ELR (cell line): ENCODE measurements around the gene PQBP1.
"Not testable (repeated sequence)": the region's sequence is repeated elsewhere in the genome, so short reads cannot be mapped to it uniquely, and the experiment has no call there.

Experiments
- DNase-seq: peaks from one replicate; pipeline ENCODE4 v3.0.0-alpha.2; 2015; ENCODE audit warnings: low read depth

PQBP1 gene, protein sequence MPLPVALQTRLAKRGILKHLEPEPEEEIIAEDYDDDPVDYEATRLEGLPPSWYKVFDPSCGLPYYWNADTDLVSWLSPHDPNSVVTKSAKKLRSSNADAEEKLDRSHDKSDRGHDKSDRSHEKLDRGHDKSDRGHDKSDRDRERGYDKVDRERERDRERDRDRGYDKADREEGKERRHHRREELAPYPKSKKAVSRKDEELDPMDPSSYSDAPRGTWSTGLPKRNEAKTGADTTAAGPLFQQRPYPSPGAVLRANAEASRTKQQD

DNA sequence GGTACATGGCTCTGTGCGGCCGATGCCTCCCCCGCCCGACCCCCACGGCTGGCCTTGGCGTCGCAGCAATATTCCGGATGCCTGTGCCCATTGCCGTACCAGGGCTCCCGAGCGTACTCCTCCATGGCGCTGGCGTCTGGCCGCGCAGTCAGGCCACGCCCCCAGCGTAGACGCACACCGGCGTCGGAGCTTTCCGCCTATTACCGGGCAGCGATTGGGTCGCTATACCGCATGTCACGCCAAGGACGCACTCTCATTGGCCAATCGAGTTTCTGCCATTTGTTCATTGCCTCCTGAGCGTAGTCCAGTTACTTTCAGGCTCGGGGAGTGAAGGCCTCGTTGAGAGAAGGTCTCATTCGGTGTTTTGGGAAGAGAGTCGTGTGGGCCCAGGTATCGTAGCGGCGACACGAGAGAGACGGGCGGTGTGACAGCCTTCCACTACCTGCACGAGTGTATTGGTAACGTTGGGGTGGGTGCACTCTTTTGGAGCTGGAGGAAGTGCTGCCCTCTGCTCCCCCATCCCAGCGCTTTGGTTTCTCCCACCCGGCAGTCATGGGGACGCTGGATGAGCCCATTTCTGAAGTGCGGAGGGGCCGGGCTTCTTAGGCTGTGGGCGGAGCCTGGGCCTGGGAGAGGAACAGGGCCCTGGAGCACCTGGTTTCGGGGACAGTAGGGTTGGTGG is at the start of gene PQBP1, which contains the start of gene TIMM17B:
Gene PQBP1 (plus strand): TSS at position 306 of the 682 bp plus-strand sequence. CDS start 580 bp downstream, outside the sequence.
Gene TIMM17B (minus strand): TSS at position 144 of the 682 bp plus-strand sequence. CDS start 19 bp downstream, at position 125.
- DNase-seq, result peak; percentile 95

DNA sequence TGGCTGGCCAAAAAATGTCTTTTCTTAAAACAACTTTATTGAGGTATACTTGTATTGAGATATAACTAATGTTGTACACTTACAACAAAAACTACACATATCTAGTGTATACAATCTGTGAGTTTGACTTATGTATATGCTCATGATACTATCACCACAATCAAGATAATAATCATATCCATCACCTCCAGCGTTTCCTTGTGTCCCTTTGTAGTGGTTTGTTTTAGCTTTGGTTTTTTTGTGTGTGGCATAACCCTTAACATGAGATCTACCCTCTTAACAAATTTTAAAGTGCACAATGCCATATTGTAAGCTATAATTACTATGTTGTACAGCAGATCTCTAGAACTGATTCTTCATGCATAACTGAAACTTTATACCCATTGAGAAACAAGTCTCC is 48.9 kb upstream of the PQBP1 start:
- no peak for DNase-seq

DNA sequence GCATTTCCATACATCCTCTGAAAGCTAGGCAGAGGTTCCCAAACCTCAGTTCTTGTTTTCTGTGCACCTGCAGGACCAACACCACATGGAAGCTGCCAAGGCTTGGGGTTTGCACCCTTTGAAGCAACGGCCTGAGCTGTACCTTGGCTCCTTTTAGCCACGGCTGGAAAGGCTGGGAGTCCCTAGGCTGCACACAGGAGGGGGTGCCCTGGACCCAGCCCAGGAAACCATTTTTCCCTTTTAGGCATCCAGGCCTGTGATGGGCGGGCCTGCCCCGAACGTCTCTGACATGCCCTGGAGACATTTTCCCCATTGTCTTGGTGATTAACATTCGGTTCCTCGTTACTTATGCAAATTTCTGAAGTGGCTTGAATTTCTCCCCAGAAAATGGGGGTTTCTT is 44.9 kb upstream of the PQBP1 start:
- no peak for DNase-seq

DNA sequence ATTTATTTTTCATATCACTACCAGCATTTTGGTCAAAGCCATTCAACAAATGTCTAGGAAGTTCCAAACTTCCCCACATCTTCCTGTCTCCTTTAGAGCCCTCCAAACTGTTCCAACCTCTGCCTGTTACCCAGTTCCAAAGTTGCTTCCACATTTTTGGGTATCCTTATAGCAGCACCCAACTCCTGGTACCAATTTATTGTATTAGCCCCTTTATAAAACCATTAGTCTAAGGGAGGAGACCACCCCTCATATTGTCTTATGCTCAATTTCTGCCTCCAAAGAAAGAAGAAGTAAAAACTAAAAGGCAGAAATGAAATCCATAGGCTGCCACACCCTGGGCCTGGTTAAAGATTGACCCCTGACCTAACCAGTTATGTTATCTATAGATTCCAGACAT is 44.2 kb upstream of the PQBP1 start:
- DNase-seq, result not testable (repeated sequence)

DNA sequence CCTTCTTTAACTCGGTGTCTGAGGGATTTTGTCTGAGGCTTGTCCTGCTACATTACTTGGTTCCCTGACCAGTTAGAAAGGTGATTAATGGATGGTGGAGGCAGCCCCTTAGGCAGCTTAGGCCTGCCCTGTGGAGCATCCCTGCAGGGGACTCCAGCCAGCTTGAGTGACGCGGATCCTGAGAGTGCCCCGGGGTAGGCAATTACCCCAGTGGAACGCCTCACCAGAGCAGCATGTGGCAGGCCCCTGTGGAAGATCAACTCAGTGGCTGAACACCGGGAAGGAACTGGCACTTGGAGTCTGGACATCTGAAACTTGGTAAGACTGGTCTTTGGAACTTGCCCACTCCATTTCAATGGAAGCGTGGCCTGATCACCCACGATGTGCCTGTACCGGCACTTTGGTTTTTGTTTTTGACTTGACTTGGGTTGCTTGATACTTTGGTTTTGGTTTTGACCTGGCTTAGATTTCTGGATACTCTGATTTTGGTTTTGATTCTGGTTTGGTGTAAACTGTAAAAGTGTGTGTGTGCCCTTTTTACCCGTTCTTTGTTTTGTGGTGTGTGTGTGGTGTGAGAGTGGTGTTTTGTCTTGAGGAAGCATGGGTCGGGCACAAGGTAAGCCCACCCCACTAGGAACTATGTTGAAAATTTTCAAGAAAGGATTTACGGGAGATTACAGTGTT is 43.5 kb upstream of the PQBP1 start:
- not testable (repeated sequence) for DNase-seq

DNA sequence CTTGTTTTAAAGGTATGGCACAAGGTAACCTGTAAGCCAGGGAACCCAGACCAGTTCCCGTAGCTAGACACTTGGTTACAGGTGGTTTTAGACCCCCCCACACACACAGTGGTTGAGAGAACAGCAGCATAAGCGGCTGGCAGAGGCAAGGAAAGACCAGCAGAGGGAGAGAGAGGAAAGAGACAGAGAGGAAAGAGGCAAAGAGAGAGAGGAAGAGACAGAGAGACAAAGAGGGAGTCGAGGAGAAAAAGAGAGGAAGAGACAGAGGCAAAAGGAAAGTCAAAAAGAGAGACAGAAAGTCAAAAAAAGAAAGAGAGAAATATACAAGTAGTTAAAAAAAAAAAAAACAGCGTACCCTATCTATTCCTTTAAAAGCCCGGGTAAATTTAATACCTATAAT is 42.8 kb upstream of the PQBP1 start:
- peak; percentile 39 for DNase-seq

DNA sequence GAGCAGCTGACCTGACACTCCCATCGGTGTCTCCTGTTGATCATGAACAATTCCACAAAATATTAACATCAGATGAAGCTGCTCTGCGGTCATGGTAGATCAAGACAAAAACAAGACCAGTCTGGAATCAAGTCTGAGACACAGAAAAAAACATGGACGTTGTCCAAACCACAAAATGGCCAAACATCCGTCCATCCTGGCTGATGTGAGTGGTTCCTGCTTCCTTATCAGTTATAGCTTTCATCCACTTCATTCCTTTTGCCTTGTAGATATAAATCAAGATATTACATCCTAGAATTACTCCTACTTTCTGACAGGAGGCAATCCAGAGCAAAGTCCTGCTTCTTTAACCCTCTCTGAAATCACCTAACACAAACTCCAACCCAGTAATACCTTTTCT is 33.5 kb upstream of the PQBP1 start:
- DNase-seq, result peak; percentile 35

DNA sequence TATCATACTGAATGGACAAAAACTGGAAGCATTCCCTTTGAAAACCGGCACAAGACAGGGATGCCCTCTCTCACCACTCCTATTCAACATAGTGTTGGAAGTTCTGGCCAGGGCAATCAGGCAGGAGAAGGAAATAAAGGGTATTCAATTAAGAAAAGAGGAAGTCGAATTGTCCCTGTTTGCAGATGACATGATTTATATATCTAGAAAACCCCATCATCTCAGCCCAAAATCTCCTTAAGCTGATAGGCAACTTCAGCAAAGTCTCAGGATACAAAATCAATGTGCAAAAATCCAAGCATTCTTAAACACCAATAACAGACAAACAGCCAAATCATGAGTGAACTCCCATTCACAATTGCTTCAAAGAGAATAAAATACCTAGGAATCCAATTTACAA is 25.7 kb upstream of the PQBP1 start:
- not testable (repeated sequence) for DNase-seq

DNA sequence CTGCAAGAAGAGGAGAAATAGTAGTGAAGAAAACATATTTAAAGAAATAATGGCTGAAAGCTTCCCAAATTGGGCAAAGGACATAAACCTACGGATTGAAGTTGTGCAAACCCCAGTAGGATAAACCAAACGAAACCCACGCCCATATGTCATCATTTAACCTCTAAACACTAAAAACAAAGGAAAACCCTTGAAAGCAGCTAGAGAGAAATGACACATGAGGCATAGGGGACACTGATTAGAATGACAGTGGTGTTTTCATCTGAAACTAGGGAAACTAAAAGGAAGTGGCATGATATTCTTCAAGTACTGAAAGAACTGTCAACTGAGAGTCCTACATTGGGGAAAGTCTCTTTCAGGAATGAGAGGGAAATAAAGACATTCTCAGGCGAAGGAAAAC is 20.8 kb upstream of the PQBP1 start:
- DNase-seq, result not testable (repeated sequence)

DNA sequence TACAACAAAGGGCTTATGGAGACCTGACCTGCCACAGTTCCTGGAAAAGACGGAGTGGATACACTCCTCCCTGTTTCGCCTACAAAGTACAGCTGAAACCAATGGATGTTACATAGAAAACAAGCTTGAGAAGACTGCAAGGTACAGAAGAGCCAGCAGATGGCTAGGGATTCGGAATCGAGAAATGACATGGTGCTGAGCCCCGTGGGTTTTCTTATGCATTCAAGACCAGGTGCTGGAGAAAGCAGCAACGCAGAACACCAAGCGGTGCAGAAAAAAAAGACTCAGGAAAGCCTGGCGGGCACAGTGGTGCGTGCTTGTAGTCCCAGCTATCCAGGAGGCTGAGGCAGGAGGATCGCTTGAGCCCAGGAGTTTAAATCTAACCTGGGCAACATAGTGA is 14.0 kb upstream of the PQBP1 start:
- no peak for DNase-seq

DNA sequence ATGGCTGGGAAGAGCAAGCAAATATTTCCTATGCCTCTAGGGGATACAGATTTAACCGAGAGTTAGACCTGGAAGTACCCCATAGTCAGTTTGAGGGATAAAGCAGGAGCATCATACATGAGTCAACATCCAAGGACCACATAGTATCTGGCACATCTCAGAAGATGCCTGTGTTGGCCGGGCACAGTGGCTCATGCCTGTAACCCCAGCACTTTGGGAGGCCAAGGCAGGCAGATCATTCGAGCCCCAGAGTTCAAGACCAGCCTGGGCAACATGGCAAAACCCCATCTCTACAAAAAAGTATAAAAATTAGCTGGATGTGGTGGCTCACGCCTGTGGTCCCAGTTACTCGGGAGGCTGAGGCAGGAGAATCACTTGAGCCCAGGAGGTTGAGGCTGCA is 11.1 kb upstream of the PQBP1 start:
- DNase-seq, result not testable (repeated sequence)

DNA sequence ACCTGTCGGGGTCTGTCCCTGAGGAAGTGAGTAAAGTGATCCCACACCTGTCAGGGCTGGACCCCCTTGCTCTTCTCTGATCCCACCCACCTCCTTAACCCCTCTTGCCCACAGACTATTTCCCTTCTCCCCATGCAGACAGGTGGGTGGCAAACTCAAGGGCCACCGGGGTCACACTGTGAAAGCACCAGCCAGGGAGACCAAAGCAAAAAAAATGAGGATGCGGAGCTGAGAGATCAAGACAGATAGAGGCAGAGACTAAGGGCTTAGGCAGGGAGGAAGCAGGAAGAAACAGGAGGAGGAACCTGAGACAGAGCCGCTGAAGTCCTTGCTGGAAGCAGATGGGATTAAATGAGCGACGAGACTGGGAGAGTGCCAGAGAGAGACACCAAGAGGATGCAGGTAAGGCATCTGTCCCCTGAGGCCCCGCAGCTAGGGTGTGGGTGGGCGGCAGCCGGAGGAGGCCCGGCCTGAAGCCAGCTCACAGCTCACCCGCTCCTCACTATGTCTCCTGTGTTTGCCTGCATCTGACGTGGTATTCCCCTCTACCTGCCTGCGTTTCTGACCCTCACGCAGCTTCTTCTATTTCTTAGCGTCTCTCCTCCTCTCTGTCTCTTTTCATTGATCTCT is 7.3 kb upstream of the PQBP1 start:
- peak; percentile 5 for DNase-seq

DNA sequence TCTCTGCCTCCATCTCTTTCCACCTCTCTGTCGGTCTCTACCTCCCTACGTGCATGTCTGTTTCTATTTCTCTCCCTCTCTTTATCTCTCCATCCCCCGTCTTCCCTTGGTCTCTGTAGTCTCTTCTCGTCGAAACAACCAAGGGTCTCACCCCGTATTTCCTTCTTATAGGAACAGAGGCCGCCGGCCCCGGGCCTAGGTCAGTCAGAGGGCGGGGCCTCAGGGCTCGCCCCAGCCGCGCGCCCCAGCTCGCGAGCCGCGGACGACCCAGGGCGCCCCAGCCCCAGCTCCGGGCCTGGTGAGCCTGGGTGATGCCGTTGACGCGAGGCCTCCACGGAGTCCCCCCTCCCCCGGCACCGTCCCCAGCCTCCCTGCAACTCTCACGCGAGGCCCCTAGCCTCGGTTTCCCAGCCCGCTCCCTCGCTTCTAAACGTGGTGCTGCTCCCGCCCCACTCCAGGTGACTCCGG is 6.8 kb upstream of the PQBP1 start:
- DNase-seq, result peak; percentile 13

DNA sequence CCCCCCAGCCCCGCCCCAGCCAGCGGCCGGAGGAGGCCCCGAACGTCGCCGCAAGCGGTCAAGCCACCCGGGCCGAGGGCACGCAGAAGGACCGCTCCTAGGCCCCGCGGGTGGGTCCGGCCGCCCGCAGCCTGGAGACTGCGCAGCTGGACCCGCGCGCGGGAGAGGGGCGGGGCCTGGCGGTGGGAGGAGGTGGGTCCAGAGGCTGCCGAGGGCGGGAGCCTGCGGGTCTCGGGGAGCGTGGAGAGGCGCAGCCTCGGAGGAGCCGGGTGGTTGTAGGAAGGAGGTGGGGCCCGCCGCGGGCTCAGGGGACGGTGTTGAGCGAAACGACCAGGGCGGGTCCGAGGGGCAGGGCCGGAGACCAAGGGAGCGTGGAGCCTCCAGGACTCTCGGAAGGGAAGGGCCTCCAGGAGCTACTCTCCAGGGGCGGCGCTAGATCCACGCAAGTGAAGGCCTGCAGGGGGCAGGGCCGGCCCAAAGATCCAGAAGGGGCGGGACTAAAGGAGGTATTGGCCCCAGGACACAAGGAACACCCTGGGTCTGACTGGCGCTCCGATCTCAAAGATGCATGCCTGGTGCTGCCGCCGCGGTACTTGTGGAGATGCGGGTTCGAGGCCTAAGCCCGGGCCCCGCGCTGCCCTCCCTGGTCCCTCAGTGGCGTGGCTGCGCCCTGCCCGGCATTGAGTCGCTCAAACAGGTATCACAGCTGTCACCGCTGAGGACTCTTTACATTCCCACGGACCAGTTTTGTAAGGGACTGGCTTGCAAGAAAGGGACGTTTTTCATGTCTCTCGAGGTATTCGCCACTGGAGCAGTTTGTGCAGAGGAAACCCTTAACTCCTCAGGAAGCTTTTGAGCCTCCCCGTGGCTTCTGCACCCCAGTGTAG is 6.1 kb upstream of the PQBP1 start:
- DNase-seq, result peak; percentile 91

DNA sequence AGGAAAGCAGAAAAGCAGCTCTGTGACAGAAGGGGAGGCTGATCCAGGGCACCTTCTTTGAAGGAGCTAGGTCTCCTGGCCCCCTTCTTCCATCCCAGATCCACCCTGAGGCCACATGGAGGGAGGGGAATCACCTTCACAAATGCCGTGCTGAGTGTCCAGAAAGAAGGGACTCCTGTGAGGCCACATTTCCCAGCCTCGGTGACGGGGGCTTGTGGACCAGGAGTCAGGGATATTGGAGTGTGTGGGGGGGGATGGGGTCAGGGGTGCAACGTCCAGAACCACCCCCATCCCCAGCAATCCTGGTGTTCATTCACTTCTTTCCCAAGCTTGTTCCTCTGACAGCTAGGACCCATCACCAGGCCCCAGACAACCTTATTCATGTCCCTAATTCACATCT is 4.8 kb upstream of the PQBP1 start:
- no peak for DNase-seq

DNA sequence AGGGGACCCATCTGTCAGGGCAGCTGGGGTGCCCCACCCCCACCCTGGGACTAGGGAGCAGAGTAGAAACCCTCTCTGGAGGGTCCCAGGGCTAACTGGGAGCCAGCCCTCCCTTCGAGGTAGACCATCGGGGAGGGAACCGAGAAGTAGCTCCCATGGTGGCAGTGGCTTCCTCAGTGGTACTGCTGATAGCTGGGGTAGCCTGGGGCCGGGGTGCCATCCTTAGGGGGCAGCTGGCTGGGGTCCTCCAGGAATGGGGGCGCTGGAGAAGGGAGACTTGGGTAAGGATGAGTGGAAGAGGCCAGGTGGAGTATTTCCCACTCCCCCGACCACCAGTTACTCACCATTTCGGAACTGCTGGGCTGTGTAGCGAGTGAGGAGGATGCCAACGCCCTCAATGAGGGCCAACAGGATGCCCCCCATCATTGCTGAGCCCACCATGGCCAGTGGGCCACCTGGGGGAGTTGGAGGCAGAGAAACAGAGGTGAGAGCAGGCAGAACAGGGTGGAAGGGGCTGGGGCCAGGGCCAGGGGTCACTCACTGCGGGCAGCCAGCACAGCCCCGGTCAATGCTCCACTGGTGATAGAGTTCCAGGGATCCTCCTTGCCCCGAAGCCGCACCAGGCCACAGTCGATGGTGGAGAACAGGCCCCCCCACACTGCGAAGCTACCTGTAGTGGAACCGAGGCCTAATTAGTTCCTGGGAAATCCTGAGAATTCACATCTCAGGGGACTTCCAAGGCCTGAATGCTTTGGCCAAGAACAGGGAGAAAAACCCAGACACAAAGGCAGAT is 4.0 kb upstream of the PQBP1 start:
- DNase-seq, result no peak

DNA sequence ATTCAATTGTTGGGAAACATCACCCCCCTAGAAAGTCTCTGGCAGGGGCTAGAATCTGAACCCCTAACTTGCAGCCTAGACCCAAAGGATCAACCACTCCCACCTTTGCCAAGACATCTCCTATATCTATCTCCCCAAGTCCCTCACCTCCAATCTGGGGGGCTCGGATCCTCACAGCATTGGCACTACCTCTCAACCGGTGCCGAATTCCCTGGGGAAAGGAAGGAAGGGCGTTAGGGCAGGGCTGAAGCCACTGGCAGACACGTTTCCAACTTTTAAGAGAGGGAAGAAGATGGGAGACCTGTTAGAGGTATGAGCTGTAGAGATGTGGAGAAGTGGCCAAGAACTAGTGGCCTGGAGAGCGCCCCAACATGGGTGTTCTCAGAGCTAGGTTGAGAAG is 2.8 kb upstream of the PQBP1 start:
- no peak for DNase-seq

DNA sequence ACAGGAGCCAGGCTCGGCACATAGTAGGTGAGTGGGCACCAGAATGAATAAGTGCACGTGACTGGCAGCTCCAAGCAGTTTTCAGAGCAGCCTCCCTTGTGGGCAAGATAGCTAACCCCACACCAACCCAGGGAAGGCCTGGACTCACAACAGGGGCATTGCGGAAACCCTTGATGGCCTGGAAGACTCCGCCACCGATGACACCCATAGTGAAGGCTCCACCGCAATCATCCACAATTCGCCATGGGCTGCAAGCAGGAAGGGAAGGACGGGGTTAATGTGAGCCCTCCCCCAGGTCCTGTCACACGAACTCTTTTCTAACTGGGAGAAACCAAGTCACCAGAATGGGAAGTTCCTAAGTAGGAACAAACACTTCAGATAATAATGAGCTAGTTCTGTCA is 1.1 kb upstream of the PQBP1 start:
- peak; percentile 18 for DNase-seq

DNA sequence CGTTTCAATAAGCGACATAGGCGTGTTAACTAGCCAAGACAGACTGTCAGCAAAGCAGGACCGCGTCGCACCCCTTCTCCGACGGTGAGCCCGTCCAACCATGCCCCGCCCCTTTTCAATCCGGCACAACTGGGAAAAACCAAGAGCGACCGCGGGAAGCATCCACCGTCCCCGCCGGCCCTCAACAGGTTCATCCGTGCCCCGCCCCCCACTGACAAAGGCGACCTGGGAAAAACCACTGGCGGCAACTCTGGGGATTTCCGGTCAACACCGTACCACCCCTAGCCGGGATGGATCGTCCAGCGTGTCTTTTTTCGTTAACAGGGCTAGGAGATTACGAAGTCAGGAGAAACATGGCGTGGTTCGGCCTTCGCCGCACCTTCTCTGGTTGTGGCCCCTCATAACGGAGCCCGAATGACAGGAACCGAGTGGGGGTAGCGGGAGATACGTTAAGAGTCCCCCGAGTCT is 539 bp upstream of the PQBP1 start:
- DNase-seq, result peak; percentile 86

DNA sequence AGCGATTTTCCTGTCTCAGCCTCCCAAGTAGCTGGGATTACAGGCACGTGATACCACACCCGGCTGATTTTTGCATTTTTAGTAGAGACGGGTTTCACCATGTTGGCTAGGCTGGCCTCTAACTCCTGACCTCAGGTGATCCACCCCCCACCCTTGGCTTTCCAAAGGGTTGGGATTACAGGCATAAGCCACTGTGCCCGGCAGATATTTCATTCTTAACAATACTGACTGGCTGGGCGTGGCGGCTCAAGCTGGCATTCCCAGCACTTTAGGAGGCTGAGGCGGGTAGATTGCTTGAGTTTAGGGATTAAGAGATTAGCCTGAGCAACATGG is 1.3 kb downstream of the PQBP1 start:
- no peak for DNase-seq

DNA sequence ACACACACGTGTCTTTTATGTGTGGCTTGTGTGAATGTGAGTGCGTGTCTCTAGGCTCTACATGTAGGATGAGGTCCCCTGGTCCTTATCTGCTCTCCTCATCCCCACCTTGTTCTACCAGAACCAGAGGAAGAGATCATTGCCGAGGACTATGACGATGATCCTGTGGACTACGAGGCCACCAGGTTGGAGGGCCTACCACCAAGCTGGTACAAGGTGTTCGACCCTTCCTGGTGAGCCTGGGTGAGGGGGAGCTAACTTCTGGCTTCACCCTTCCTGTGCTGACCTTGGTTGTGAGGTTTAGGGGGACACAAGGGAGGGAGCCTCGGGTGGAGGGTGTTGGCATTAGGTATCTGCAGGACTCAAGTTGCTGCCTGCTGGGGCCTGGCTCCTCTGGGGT is 3.3 kb downstream of the PQBP1 start:
- no peak for DNase-seq
